SHP77 (cell line): ENCODE results near the gene CARD14.
"Not testable (repeated sequence)": the region's sequence is repeated elsewhere in the genome, so short reads cannot be mapped to it uniquely, and the experiment has no call there.

Experiments used
- DNase-seq, 2 experiments: peaks; one replicate each; lab custom pipeline; 2025; lab: John Stamatoyannopoulos, UW

CARD14 gene

DNA sequence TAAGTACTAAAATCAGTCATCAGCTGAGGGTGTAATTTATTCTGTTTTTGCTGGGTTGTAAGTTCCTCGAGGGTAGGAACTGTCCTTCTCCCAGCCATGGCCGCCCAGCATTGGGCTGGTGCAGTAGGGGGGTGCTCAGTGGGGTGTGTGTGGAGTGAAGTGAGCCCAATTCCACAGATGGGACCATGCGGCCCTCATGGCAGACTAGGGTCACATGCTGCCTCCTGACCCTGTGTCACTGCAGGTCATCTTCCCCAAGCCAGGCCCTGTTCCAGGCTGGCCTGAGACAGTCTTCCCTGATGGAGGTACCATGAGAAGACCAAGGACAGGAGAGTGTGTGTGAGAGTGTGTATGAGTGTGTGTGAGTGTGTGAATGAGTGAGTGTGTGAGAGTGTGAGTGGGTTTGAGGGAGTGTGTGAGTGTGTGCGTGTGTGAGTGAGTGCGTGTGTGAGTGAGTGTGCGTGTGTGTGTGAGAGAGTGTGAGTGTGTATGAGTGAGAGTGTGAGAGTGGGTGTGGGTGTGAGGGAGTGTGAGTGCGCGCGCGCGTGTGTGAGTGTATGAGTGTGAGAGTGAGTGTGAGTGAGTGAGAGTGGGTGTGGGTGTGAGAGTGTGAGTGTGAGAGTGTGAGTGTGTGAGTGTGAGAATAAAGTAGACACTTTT lies 54.1 kb downstream of the CARD14 start:
- DNase-seq, result no peak

- DNase-seq, result no peak
Measured at GRCh38 chr17:80224683-80225082, 54.9 kb downstream of the CARD14 start.

DNA sequence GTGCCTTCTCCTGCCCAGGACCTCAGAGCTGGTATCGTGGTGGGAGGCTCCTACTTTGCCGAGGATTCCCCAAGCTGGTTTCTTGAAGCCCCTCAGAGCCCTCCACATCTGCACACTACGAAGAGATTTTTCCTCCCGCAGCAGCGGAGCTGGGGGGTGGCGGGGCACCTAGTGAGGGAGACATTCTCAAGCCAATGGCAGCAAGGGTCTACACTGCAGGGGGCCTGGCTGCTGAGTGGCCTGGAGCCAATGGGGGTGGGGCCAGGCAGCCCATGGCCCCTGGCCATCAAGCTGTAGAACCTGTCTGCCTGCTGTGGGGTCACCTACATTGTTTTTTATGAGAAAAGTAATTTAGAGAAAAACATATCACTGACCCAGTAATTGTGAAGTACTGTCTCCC lies 55.4 kb downstream of the CARD14 start:
- no peak for DNase-seq

DNA sequence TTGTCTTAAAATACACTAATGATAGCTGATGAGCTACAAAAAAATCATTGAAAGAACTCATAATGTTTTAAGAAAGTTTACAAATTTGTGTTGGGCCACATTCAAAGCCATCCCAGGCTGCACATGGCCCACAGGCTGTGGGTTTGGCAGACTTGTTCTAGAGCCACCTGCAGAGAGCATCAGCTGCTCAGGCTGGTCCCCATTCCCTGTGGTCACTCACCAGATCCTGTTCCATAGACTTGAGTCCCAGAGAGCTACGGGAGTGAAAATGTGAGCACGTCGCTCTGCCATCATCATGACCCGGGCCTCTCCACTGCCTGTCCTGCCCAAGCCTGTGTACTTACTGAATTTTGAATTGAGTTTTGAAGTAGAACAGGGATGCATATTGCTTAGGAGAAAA lies 57.3 kb downstream of the CARD14 start:
- no peak for DNase-seq

- DNase-seq, result no peak
Measured at GRCh38 chr17:80227666-80228065, 57.8 kb downstream of the CARD14 start.

DNA sequence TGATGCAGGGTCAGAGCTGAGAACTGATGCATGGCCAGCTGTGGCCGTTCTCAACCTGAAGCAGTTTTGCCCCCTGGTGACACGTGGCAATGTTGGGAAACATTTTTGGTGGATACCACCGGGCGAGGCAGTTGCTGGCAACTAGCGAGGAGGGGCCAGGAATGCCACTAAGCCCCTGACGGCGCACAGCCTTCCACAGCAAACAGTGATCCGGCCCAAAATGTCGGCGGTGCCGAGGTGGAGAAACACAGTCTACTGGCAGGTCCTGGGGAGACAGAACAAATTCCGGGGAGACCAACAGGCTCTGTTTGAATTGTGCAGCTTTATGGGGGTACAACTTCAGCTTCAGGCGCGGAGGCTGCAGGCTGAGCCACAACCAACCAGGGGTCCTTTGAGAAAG lies 58.6 kb downstream of the CARD14 start:
- DNase-seq, result no peak

- no peak for DNase-seq
Measured at GRCh38 chr17:80229011-80229410, 59.2 kb downstream of the CARD14 start.

DNA sequence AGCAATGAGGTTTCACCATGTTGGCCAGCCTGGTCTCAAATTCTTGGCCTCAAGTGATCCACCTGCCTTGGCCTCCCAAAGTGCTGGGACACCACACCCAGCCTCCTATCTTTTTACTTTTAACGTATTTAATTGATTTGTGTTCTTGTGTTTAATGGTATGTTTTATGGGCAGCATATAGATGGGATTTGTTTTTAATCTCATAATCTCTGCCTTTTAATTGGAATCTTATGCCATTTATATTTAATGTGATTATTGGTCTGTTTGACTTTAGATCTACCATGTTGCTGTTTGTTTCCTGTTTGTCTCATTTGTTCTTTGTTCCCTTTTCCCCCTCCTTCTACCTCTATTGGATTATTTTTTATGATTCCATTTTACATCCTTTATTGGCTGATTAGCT lies 62.6 kb downstream of the CARD14 start:
- DNase-seq, result no peak

DNA sequence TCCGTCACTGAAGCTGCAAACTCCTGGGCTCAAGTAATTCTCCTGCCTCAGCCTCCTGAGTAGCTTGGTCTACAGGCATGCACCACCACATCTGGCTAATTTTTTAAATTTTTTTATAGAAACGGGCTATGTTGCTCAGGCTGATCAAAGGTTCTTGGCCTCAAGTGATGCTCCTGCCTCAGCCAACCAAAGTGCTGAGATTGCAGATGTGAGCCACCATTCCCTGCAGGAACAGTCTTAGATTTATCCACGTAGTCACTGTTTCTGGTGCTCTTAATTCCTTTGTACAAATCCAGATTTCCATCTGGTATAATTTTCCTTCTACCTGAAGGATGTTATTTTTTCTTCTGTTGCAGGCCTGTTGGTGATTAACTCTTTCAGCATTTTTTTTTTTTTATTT lies 63.4 kb downstream of the CARD14 start:
- DNase-seq, result no peak

- no peak for DNase-seq
Measured at GRCh38 chr17:80236911-80237310, 67.1 kb downstream of the CARD14 start.

- no peak for DNase-seq
Measured at GRCh38 chr17:80237386-80237785, 67.6 kb downstream of the CARD14 start.

GRCh38 chr17:80242505-80242904 lies 72.7 kb downstream of the CARD14 start:
- no peak for DNase-seq

DNA sequence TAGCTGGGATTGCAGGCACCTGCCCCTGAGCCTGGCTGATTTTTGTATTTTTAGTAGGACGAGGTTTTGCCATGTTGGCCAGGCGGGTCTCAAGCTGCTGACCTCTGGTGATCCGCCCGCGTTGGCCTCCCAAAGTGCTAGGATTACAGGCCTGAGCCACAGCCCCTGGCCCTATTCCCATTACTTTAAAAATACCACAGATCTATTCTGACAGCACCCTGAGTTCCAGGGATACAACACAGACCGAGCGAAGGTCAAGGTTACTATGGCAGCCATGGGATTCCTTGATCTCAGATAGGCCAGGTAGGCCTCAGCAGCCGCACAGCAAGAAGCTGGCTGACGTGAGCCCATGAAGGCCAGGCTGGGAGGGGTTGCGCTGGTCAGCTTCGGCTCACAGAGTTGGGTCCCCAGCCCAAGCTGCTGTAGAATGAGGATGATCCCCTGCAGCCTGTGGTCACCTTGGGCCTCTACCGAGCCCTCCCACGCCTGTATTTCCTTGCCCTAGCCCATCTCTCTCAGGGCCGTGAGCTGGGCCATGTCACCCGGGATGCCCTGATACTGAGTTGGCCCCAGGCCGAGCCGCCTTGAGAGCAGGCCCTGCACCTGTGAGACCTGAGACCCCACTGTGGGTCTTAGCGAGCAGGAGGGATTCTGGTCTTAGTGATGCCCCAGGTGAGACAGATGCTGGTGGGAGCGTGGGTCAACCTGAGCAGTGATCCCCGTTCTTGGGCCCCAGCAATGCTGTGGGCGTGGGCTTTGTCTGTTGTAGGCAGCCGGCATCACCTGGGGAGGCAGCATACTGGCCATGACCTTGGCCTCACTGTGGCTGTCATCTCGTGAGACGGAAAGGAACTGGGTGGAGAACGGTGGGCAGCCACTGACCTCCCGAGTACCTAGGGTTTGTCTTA lies 74.0 kb downstream of the CARD14 start:
- DNase-seq, result no peak

- DNase-seq, result not testable (repeated sequence)
Measured at GRCh38 chr17:80244448-80244847, 74.6 kb downstream of the CARD14 start.

GRCh38 chr17:80244871-80245509 lies 75.2 kb downstream of the CARD14 start:
- DNase-seq, result no peak

- no peak for DNase-seq
Measured at GRCh38 chr17:80245566-80246265, 75.9 kb downstream of the CARD14 start.

- DNase-seq, result no peak
Measured at GRCh38 chr17:80246266-80246681, 76.4 kb downstream of the CARD14 start.

- no peak for DNase-seq
Measured at GRCh38 chr17:80246726-80247125, 76.9 kb downstream of the CARD14 start.

DNA sequence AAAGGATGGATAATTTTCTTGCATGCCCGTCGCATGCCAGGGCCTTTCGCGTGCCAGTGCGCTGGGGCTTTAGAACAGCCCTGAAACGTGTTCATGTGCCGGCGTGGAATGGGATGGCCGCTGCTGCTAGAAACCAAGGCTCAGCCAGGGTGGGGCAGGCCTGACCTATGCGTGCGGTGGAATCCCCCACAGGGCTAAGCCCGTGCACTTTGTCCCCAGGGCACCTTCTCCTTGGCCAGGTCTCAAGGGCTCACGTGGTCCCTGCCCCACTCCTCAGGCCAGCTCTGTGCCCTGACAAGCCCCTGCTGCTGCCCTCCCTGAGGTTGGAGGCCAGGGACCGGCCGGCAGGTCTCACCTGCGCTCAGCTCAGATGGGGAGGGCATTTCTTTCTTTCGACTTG lies 77.7 kb downstream of the CARD14 start:
- DNase-seq, result no peak

DNA sequence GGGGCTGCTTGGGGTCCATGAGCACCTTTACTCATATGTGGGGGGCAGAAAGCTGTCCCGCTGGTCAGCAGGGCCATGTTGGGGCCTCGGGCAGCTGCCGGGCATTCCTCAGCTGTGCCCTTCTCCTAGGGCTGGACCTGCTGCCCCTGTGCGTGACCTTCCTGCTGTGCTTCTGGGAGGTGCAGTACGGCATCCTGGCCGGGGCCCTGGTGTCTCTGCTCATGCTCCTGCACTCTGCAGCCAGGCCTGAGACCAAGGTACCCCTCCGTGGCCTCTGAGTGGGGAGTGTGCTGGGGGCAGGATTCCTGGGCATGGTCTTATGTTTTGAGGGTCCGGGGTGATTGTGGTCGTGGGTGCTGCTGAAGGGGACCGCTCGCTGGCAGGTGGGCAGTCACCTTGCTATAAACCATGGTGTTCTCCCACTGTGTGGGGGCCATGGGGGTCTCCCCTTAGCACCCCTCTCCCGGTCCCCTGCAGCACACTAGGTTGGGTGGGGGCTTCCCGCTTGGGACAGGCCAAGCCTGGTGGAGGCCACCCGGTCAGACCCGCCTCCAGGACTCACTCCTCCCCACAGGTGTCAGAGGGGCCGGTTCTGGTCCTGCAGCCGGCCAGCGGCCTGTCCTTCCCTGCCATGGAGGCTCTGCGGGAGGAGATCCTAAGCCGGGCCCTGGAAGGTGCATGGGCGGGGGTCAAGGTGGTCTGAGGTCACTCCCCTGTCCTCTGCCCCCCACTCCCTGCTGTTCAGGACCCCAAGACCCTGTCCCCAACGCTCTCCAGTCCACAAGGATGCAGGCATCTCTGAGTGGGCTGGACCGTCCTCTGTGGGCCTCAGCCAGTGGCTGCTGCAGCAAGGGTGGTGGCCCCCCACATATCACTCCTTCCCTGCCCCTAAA lies 78.4 kb downstream of the CARD14 start:
- no peak for DNase-seq
